ENCODE measurements around the gene PTPRN2.

The PTPRN2 gene

GRCh38 chr7:158102897-158103296 is 484.7 kb downstream of the PTPRN2 start:
- Histone ChIP-seq H2BK5ac (ENCODE audit: low read length) (no peak overlapping the region), H3K14ac (ENCODE audit: low read length) (peak overlapping the region; percentile 84), H2BK120ac (ENCODE audit: low read depth, low read length) (no peak overlapping the region), H3K9me3 (replicated peaks in 1 of 2; ENCODE audit: control insufficient read depth in 2 of 2, insufficient read depth in 1 of 2, low read depth in 1 of 2, low read length in 2 of 2) (peaks cover 0 to 12% of the 10 kb centered on the region in 2 donors), H4K91ac (ENCODE audit: low read depth, low read length, poor library complexity) (no peak overlapping the region), H3K4me2 (ENCODE audit: insufficient read depth, low read length, poor library complexity, severe bottlenecking) (no peak overlapping the region), H3K27ac (replicated peaks; ENCODE audit: low read length) (no peak overlapping the region), H2AK5ac (ENCODE audit: low read depth, low read length) (no peak overlapping the region), H3K27me3 (ENCODE audit: control insufficient read depth in 3 of 3, insufficient read depth in 3 of 3, low read depth in 1 of 3, low read length in 3 of 3) (peaks cover 0 to 4% (median 0%) of the 10 kb centered on the region in 3 experiments), H3K36me3 (replicated peaks in 1 of 2; ENCODE audit: control insufficient read depth in 2 of 2, insufficient read depth in 2 of 2, low read length in 2 of 2) (no peaks in the 10 kb centered on the region), H3K4me1 (ENCODE audit: control insufficient read depth in 2 of 2, insufficient read depth in 1 of 2, low read depth in 1 of 2, low read length in 2 of 2) (no peaks in the 10 kb centered on the region), H2BK12ac (ENCODE audit: low read length) (no peak overlapping the region), H2BK15ac (ENCODE audit: low read length) (no peak overlapping the region), H3K23ac (ENCODE audit: low read depth, low read length, poor library complexity) (peak overlapping the region; percentile 49), H2AFZ (ENCODE audit: low read length) (no peak overlapping the region), H3K18ac (ENCODE audit: low read length) (peak overlapping the region; percentile 48), H4K8ac (ENCODE audit: low read depth, low read length) (no peak overlapping the region), H3K79me1 (ENCODE audit: low read depth, low read length) (no peaks in the 10 kb centered on the region), H3K4ac (ENCODE audit: low read length) (no peak overlapping the region), H3K9ac (ENCODE audit: low read depth, low read length, poor library complexity) (no peak overlapping the region), H3K4me3 (ENCODE audit: low read length in 2 of 2) (no peak overlapping the region)
- WGBS, 2 donors (ENCODE audit: extremely low coverage in 2 of 2, insufficient read length in 2 of 2, insufficient replicate concordance in 1 of 2): no CpG with 5 or more reads among the region's 9 CpGs
- DNase-seq (ENCODE audit: low spot score): no peak

- H3K23ac ChIP-seq (ENCODE audit: low read depth, low read length, poor library complexity): no peak overlapping the region
- H3K9me3 ChIP-seq (replicated peaks in 1 of 2; ENCODE audit: control insufficient read depth in 2 of 2, insufficient read depth in 1 of 2, low read depth in 1 of 2, low read length in 2 of 2): peaks cover 0 to 12% of the 10 kb centered on the region in 2 donors
- no peak overlapping the region for H3K27ac ChIP-seq (replicated peaks; ENCODE audit: low read length)
- no peak overlapping the region for H3K4me2 ChIP-seq (ENCODE audit: insufficient read depth, low read length, poor library complexity, severe bottlenecking)
- WGBS, 2 donors (ENCODE audit: extremely low coverage in 2 of 2, insufficient read length in 2 of 2, insufficient replicate concordance in 1 of 2): no CpG with 5 or more reads among the region's 14 CpGs
- H3K79me1 ChIP-seq (ENCODE audit: low read depth, low read length): no peaks in the 10 kb centered on the region
- no peak for DNase-seq (ENCODE audit: low spot score)
- no peak overlapping the region for H2BK12ac ChIP-seq (ENCODE audit: low read length)
- no peak overlapping the region for H2BK15ac ChIP-seq (ENCODE audit: low read length)
- no peak overlapping the region for H2BK120ac ChIP-seq (ENCODE audit: low read depth, low read length)
- H3K14ac ChIP-seq (ENCODE audit: low read length): no peak overlapping the region
- H3K4me3 ChIP-seq (ENCODE audit: low read length in 2 of 2): no peak overlapping the region
- H3K4me1 ChIP-seq (ENCODE audit: control insufficient read depth in 2 of 2, insufficient read depth in 1 of 2, low read depth in 1 of 2, low read length in 2 of 2): no peaks in the 10 kb centered on the region
- no peaks in the 10 kb centered on the region for H3K36me3 ChIP-seq (replicated peaks in 1 of 2; ENCODE audit: control insufficient read depth in 2 of 2, insufficient read depth in 2 of 2, low read length in 2 of 2)
- no peak overlapping the region for H2AFZ ChIP-seq (ENCODE audit: low read length)
- no peak overlapping the region for H2BK5ac ChIP-seq (ENCODE audit: low read length)
- H3K18ac ChIP-seq (ENCODE audit: low read length): peak overlapping the region; percentile 32
- H3K4ac ChIP-seq (ENCODE audit: low read length): no peak overlapping the region
- peaks cover 0 to 4% (median 0%) of the 10 kb centered on the region in 3 experiments for H3K27me3 ChIP-seq (ENCODE audit: control insufficient read depth in 3 of 3, insufficient read depth in 3 of 3, low read depth in 1 of 3, low read length in 3 of 3)
- peak overlapping the region; percentile 25 for H3K9ac ChIP-seq (ENCODE audit: low read depth, low read length, poor library complexity)
- peak overlapping the region; percentile 44 for H2AK5ac ChIP-seq (ENCODE audit: low read depth, low read length)
- no peak overlapping the region for H4K91ac ChIP-seq (ENCODE audit: low read depth, low read length, poor library complexity)
- no peak overlapping the region for H4K8ac ChIP-seq (ENCODE audit: low read depth, low read length)
Observed at GRCh38 chr7:158101821-158102450, 485.7 kb downstream of the PTPRN2 start.

GRCh38 chr7:158098125-158099030 is 489.2 kb downstream of the PTPRN2 start:
- Histone ChIP-seq H3K23ac (ENCODE audit: low read depth, low read length, poor library complexity) (no peak overlapping the region), H3K9ac (ENCODE audit: low read depth, low read length, poor library complexity) (no peak overlapping the region), H3K4me2 (ENCODE audit: insufficient read depth, low read length, poor library complexity, severe bottlenecking) (no peak overlapping the region), H4K91ac (ENCODE audit: low read depth, low read length, poor library complexity) (no peak overlapping the region), H2BK5ac (ENCODE audit: low read length) (no peak overlapping the region), H3K4me3 (ENCODE audit: low read length in 2 of 2) (no peak overlapping the region), H3K18ac (ENCODE audit: low read length) (peak overlapping the region; percentile 78), H3K14ac (ENCODE audit: low read length) (no peak overlapping the region), H3K79me1 (ENCODE audit: low read depth, low read length) (no peaks in the 10 kb centered on the region), H4K8ac (ENCODE audit: low read depth, low read length) (no peak overlapping the region), H3K27ac (replicated peaks; ENCODE audit: low read length) (no peak overlapping the region), H3K4me1 (ENCODE audit: control insufficient read depth in 2 of 2, insufficient read depth in 1 of 2, low read depth in 1 of 2, low read length in 2 of 2) (no peaks in the 10 kb centered on the region), H3K9me3 (replicated peaks in 1 of 2; ENCODE audit: control insufficient read depth in 2 of 2, insufficient read depth in 1 of 2, low read depth in 1 of 2, low read length in 2 of 2) (peaks cover 0 to 11% of the 10 kb centered on the region in 2 donors), H2BK12ac (ENCODE audit: low read length) (peak overlapping the region; percentile 6), H2AFZ (ENCODE audit: low read length) (no peak overlapping the region), H2BK15ac (ENCODE audit: low read length) (no peak overlapping the region), H2BK120ac (ENCODE audit: low read depth, low read length) (no peak overlapping the region), H3K4ac (ENCODE audit: low read length) (peak overlapping the region; percentile 26), H3K36me3 (replicated peaks in 1 of 2; ENCODE audit: control insufficient read depth in 2 of 2, insufficient read depth in 2 of 2, low read length in 2 of 2) (no peaks in the 10 kb centered on the region), H3K27me3 (ENCODE audit: control insufficient read depth in 3 of 3, insufficient read depth in 3 of 3, low read depth in 1 of 3, low read length in 3 of 3) (peaks cover 0 to 7% (median 0%) of the 10 kb centered on the region in 3 experiments), H2AK5ac (ENCODE audit: low read depth, low read length) (peak overlapping the region; percentile 60)
- no peak for DNase-seq (ENCODE audit: low spot score)
- WGBS, 2 donors (ENCODE audit: extremely low coverage in 2 of 2, insufficient read length in 2 of 2, insufficient replicate concordance in 1 of 2): no CpG with 5 or more reads among the region's 54 CpGs
